Neural cell (in vitro differentiated cells): ENCODE measurements around the gene UNK. TPM values are rescaled to one million over a fixed set of nuclear protein-coding genes. Genes with fewer than 3 reads are reported as not detected.

Experiments
- H2AFZ ChIP-seq: fragments of 200-600, 300-800 bp; sonication (generic), shearing (Covaris generic); 2 replicates; pipeline ENCODE4 v1.6.0; 2014; ENCODE audit warnings: low read depth, mild to moderate bottlenecking, antibody characterized with exemption, low read length, moderate library complexity
- H3F3A ChIP-seq: fragments of 200-600 bp; shearing (Covaris generic); 2 replicates; pipeline ENCODE4 v1.6.1; 2016; ENCODE audit warnings: mild to moderate bottlenecking, moderate library complexity, mixed read lengths, antibody characterized with exemption, low read length; ENCODE audit not compliant: insufficient read depth, poor library complexity, severe bottlenecking
- H3K27ac ChIP-seq: fragments of 200-600, 300-800 bp; sonication (generic), shearing (Covaris generic); 2 replicates; pipeline ENCODE4 v1.5.1; 2014; ENCODE audit warnings: mild to moderate bottlenecking, low read length, moderate library complexity
- H3K27me3 ChIP-seq: fragments of 300-800, 200-600 bp; sonication (generic), shearing (Covaris generic); 2 replicates; pipeline ENCODE4 v1.6.0; 2014; ENCODE audit warnings: mild to moderate bottlenecking, low read depth, low read length, moderate library complexity; ENCODE audit not compliant: insufficient read depth
- H3K36me3 ChIP-seq: fragments of 300-800, 200-600 bp; sonication (generic), shearing (Covaris generic); 2 replicates; pipeline ENCODE4 v1.5.1; 2014; ENCODE audit warnings: mild to moderate bottlenecking, antibody characterized with exemption, low read length, moderate library complexity; ENCODE audit not compliant: insufficient read depth
- H3K4me2 ChIP-seq: fragments of 300-800, 200-600 bp; sonication (generic), shearing (Covaris generic); 2 replicates; pipeline ENCODE4 v1.6.0; 2014; ENCODE audit warnings: mild to moderate bottlenecking, low read length
- H3K4me3 ChIP-seq: fragments of 300-800, 200-600 bp; sonication (generic), shearing (Covaris generic); 2 replicates; pipeline ENCODE4 v1.5.1; 2014; ENCODE audit warnings: mild to moderate bottlenecking, low read length, moderate library complexity
- H3K79me2 ChIP-seq: fragments of 200-600 bp; shearing (Covaris generic); replicated peaks from 2 replicates; pipeline ENCODE4 v1.6.0; 2014; ENCODE audit warnings: mild to moderate bottlenecking, low read length, moderate library complexity; ENCODE audit not compliant: insufficient read depth
- H3K9ac ChIP-seq: fragments of 300-800, 200-600 bp; sonication (generic), shearing (Covaris generic); 2 replicates; pipeline ENCODE4 v1.6.1; 2016; ENCODE audit warnings: mild to moderate bottlenecking, low read length, mixed read lengths
- H3K9me2 ChIP-seq: fragments of 200-600 bp; shearing (Covaris generic); 2 replicates; pipeline ENCODE4 v1.6.1; 2016; ENCODE audit warnings: mild to moderate bottlenecking, low read length, mixed read lengths; ENCODE audit not compliant: insufficient read depth
- H3K9me3 ChIP-seq: fragments of 200-600, 300-800 bp; sonication (generic), shearing (Covaris generic); 2 replicates; pipeline ENCODE4 v1.6.1; 2016; ENCODE audit warnings: mild to moderate bottlenecking, mixed run types, low read length, moderate library complexity, mixed read lengths
- H4K20me1 ChIP-seq: fragments of 200-600 bp; shearing (Covaris generic); 2 replicates; pipeline ENCODE4 v1.6.1; 2016; ENCODE audit warnings: mild to moderate bottlenecking, mixed run types; ENCODE audit not compliant: insufficient read depth
- EP300 ChIP-seq: fragments of 450-650 bp; conservative IDR thresholded peaks from 2 replicates; pipeline ENCODE4 v1.6.1; 2014; ENCODE audit warnings: antibody characterized with exemption, mild to moderate bottlenecking, moderate library complexity; ENCODE audit not compliant: poor library complexity, severe bottlenecking
- EZH2 ChIP-seq: fragments of 200-600, 300-800 bp; shearing (Covaris generic), sonication (generic); IDR thresholded peaks from 2 replicates; pipeline ENCODE4 v1.6.1; 2014; ENCODE audit warnings: antibody characterized with exemption, low read length, borderline replicate concordance, mild to moderate bottlenecking; ENCODE audit not compliant: insufficient read depth, poor library complexity, severe bottlenecking
- MXI1 ChIP-seq: fragments of 450-650 bp; conservative IDR thresholded peaks from 2 replicates; pipeline ENCODE4 v1.6.1; 2014; ENCODE audit warnings: antibody characterized with exemption, mild to moderate bottlenecking; ENCODE audit not compliant: poor library complexity, severe bottlenecking
- POLR2AphosphoS5 ChIP-seq: IDR thresholded peaks from 2 replicates; pipeline ENCODE4 v1.6.1; 2012
- RAD21 ChIP-seq: fragments of 450-650 bp; conservative IDR thresholded peaks from 2 replicates; pipeline ENCODE4 v1.6.1; 2014; ENCODE audit warnings: antibody characterized with exemption, mild to moderate bottlenecking, moderate library complexity
- SMC3 ChIP-seq: fragments of 450-650 bp; conservative IDR thresholded peaks from 2 replicates; pipeline ENCODE4 v1.6.1; 2014; ENCODE audit warnings: antibody characterized with exemption, mild to moderate bottlenecking, moderate library complexity; ENCODE audit not compliant: poor library complexity
- TAF1 ChIP-seq: IDR thresholded peaks from 2 replicates; pipeline ENCODE4 v1.6.1; 2012; ENCODE audit warnings: low read depth
- polyA plus RNA-seq: library from polyadenylated mRNA; depleted of rRNA; stranded (reverse); fragments of >200 nt; gene quantifications from 2 replicates; pipeline ENCODE4 v1.2.3, GENCODE V29; 2014
- TF ChIP-seq, protein P1 (sequence below): IDR thresholded peaks from 2 replicates; pipeline ENCODE4 v1.6.1; 2012; ENCODE audit warnings: borderline replicate concordance
- TF ChIP-seq, protein P2 (sequence below): fragments of 450-650 bp; IDR thresholded peaks from 2 replicates; pipeline ENCODE4 v1.5.1; 2014; ENCODE audit warnings: antibody characterized with exemption, mild to moderate bottlenecking, moderate library complexity; ENCODE audit not compliant: poor library complexity, severe bottlenecking

Gene UNK
- polyA plus RNA-seq, 1 donor from 2014 or later: 29.9 TPM

DNA sequence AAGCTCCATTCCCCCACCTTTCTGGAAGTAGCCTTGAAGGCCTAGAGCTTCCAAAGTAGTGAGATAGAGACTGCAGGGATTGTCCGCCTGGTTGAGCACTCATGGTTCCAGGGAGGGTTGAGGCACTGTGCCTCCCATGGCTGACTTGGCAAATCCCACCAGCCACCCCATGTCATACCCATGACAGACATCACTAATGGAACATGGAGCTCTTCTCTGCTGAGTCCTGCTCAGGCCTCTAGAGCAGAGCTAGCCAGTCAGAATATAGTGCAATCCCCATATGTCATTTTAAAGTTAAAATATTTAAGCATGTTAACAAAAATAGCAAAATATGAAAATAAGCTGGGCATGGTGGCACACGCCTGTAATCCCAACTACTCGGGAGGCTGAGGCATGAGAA, 30.8 kb downstream of the UNK start:
- H3K27me3 ChIP-seq: no peaks in the 10 kb centered on the region
- no peak for TF ChIP-seq SMC3
- no peak for TF ChIP-seq POLR2AphosphoS5
- no peak for TF ChIP-seq RAD21
- TF ChIP-seq EP300: no peak
- TF ChIP-seq MXI1: no peak
- no peak for TF ChIP-seq TAF1
- TF ChIP-seq EZH2: no peak
- TF ChIP-seq, protein P1, sequence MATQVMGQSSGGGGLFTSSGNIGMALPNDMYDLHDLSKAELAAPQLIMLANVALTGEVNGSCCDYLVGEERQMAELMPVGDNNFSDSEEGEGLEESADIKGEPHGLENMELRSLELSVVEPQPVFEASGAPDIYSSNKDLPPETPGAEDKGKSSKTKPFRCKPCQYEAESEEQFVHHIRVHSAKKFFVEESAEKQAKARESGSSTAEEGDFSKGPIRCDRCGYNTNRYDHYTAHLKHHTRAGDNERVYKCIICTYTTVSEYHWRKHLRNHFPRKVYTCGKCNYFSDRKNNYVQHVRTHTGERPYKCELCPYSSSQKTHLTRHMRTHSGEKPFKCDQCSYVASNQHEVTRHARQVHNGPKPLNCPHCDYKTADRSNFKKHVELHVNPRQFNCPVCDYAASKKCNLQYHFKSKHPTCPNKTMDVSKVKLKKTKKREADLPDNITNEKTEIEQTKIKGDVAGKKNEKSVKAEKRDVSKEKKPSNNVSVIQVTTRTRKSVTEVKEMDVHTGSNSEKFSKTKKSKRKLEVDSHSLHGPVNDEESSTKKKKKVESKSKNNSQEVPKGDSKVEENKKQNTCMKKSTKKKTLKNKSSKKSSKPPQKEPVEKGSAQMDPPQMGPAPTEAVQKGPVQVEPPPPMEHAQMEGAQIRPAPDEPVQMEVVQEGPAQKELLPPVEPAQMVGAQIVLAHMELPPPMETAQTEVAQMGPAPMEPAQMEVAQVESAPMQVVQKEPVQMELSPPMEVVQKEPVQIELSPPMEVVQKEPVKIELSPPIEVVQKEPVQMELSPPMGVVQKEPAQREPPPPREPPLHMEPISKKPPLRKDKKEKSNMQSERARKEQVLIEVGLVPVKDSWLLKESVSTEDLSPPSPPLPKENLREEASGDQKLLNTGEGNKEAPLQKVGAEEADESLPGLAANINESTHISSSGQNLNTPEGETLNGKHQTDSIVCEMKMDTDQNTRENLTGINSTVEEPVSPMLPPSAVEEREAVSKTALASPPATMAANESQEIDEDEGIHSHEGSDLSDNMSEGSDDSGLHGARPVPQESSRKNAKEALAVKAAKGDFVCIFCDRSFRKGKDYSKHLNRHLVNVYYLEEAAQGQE: no peak
- TF ChIP-seq, protein P2, sequence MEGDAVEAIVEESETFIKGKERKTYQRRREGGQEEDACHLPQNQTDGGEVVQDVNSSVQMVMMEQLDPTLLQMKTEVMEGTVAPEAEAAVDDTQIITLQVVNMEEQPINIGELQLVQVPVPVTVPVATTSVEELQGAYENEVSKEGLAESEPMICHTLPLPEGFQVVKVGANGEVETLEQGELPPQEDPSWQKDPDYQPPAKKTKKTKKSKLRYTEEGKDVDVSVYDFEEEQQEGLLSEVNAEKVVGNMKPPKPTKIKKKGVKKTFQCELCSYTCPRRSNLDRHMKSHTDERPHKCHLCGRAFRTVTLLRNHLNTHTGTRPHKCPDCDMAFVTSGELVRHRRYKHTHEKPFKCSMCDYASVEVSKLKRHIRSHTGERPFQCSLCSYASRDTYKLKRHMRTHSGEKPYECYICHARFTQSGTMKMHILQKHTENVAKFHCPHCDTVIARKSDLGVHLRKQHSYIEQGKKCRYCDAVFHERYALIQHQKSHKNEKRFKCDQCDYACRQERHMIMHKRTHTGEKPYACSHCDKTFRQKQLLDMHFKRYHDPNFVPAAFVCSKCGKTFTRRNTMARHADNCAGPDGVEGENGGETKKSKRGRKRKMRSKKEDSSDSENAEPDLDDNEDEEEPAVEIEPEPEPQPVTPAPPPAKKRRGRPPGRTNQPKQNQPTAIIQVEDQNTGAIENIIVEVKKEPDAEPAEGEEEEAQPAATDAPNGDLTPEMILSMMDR: no peak
- no peak overlapping the region for H3K9ac ChIP-seq
- H3K36me3 ChIP-seq: no peaks in the 10 kb centered on the region
- no peak overlapping the region for H3K27ac ChIP-seq
- H3K79me2 ChIP-seq: no peaks in the 10 kb centered on the region
- no peaks in the 10 kb centered on the region for H3F3A ChIP-seq
- no peak overlapping the region for H3K4me3 ChIP-seq
- H3K9me2 ChIP-seq: no peaks in the 10 kb centered on the region
- no peak overlapping the region for H3K4me2 ChIP-seq
- no peak overlapping the region for H2AFZ ChIP-seq
- no peaks in the 10 kb centered on the region for H3K9me3 ChIP-seq
- H4K20me1 ChIP-seq: no peaks in the 10 kb centered on the region

DNA sequence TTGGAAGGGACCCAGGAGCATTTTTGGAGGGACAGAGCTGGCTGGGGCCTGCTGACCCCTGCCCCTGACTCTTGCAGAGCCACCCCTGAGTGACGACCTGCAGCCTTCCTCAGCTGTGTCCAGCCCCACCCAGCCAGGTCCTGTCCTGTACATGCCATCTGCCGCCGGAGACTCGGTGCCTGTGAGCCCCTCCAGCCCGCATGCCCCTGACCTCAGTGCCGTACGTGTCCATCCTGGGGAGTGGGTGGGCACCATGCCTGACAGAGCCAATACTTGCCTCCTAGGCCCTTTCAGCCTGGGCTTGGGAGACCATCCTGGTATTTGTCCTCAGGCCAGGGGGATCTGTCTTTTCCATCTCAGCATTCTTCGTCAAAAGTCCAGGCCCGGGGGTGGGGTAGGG, 32.1 kb downstream of the UNK start:
- Histone ChIP-seq H3K9ac (no peak overlapping the region), H3K36me3 (no peaks in the 10 kb centered on the region), H2AFZ (no peak overlapping the region), H3K27ac (no peak overlapping the region), H3K27me3 (no peaks in the 10 kb centered on the region), H3K9me2 (no peaks in the 10 kb centered on the region), H4K20me1 (no peaks in the 10 kb centered on the region), H3K4me2 (no peak overlapping the region), H3K9me3 (no peaks in the 10 kb centered on the region), H3K4me3 (no peak overlapping the region), H3K79me2 (no peaks in the 10 kb centered on the region), H3F3A (no peaks in the 10 kb centered on the region)
- TF ChIP-seq POLR2AphosphoS5 (no peak), EZH2 (no peak), SMC3 (no peak), RAD21 (no peak), EP300 (no peak), TAF1 (no peak), MXI1 (no peak)
- TF ChIP-seq, protein P2: no peak
- TF ChIP-seq, protein P1: no peak
